KMS-11 (cell line): Measurements from ENCODE around the gene COA3.

Experiments
- H2AFZ ChIP-seq: fragments of 200-600 bp; sonication (generic); 2 replicates; pipeline ENCODE4 v1.6.1; 2016; ENCODE audit warnings: antibody characterized with exemption, mixed run types, low read depth
- H3K27ac ChIP-seq: fragments of 200-600 bp; sonication (generic); 2 replicates; pipeline ENCODE4 v1.6.1; 2016; ENCODE audit warnings: mild to moderate bottlenecking, mixed run types
- H3K27me3 ChIP-seq: fragments of 200-600 bp; sonication (generic); 2 replicates; pipeline ENCODE4 v1.6.1; 2017; ENCODE audit warnings: mild to moderate bottlenecking, low read depth, mixed run types, moderate library complexity; ENCODE audit not compliant: insufficient read depth
- H3K36me3 ChIP-seq: fragments of 200-600 bp; sonication (generic); 2 replicates; pipeline ENCODE4 v1.6.1; 2017; ENCODE audit warnings: mild to moderate bottlenecking, mixed run types; ENCODE audit not compliant: insufficient read depth
- H3K4me1 ChIP-seq: fragments of 200-600 bp; sonication (generic); 2 replicates; pipeline ENCODE4 v1.6.1; 2016; ENCODE audit warnings: mild to moderate bottlenecking, low read depth, mixed run types; ENCODE audit not compliant: poor library complexity, severe bottlenecking
- H3K4me2 ChIP-seq: fragments of 200-600 bp; sonication (generic); 2 replicates; pipeline ENCODE4 v1.7.0; 2016; ENCODE audit warnings: mild to moderate bottlenecking, mixed run types
- H3K4me3 ChIP-seq: fragments of 200-600 bp; sonication (generic); IDR thresholded peaks from 2 replicates; pipeline ENCODE4 v1.6.1; 2017; ENCODE audit warnings: low read depth, low read length, mixed read lengths; ENCODE audit not compliant: insufficient read depth
- H3K79me2 ChIP-seq: fragments of 200-600 bp; sonication (generic); 2 replicates; pipeline ENCODE4 v1.6.1; 2016; ENCODE audit warnings: low read depth, mixed run types; ENCODE audit not compliant: insufficient read depth
- H3K9ac ChIP-seq: fragments of 200-600 bp; sonication (generic); 2 replicates; pipeline ENCODE4 v1.6.1; 2016; ENCODE audit warnings: mild to moderate bottlenecking, mixed run types
- H4K20me1 ChIP-seq: fragments of 200-600 bp; sonication (generic); 2 replicates; pipeline ENCODE4 v1.6.1; 2016; ENCODE audit warnings: mild to moderate bottlenecking, mixed run types; ENCODE audit not compliant: insufficient read depth
- CTCF ChIP-seq: fragments of 200-600 bp; sonication (generic); conservative IDR thresholded peaks from 2 replicates; pipeline ENCODE4 v1.6.1; 2017; ENCODE audit warnings: low read depth, mild to moderate bottlenecking, antibody characterized with exemption, low read length, moderate library complexity, mixed read lengths

Gene COA3

GRCh38 chr17:42798011-42798382, 507 bp downstream of the COA3 start:
- peak overlapping the region; percentile 71 for H2AFZ ChIP-seq
- H3K36me3 ChIP-seq: no peaks in the 10 kb centered on the region
- H3K4me1 ChIP-seq: peaks cover 13% of the 10 kb centered on the region
- TF ChIP-seq CTCF: no peak
- H3K9ac ChIP-seq: peak overlapping the region; percentile 81
- no peaks in the 10 kb centered on the region for H3K27me3 ChIP-seq
- no peaks in the 10 kb centered on the region for H4K20me1 ChIP-seq
- H3K4me2 ChIP-seq: peak overlapping the region; percentile 98
- H3K79me2 ChIP-seq: no peaks in the 10 kb centered on the region; the same call in 1 of the 2 replicates
- H3K27ac ChIP-seq: no peak overlapping the region; the same call in 1 of the 2 replicates
- no peak overlapping the region for H3K4me3 ChIP-seq

DNA sequence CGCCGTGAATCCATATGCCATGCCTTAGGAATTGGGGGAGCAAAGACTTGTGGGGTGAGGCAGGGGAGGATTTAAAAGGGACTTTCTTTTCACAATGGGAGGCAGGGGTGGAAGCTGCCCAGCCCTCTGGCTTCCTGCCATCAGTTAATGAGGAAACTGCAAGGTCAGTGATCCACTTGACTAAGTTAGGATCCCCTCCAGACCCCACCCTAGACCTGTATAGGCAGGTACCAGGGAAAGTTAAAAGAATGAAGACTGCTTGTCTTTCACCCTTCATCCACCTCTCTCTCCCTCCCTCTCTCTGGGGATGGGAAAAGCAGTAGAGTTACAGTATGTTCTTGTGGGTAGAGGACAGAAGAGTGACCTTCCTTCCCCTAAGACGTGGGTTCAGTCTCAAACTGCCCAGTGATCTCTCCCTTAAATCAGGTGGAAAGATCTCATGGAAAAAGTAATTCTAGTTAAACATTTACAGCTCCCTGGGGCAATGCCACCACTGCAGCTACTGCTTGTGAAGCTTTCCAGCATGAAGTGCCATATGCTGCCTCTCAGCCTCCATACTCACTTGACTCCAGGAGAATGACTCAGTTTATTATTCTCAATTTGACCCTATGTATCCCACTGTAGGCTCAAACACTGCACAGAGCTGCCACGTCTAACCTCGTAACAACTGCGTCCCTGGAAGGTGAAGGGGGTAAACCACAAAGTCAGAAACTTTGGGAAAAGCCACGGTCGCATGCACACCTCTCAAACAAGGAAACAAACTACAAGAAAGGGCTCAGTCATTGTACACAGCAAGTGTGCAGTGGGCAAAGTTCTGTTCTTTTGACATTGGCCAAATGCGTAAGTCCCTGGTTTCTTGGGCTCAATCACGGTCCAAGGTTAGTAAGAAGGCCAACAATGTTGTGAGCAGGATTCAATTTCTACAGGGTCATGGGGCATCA, 1.2 kb downstream of the COA3 start:
- TF ChIP-seq CTCF: no peak
- H2AFZ ChIP-seq: peak overlapping the region; percentile 71; the same call in 1 of the 2 replicates
- no peaks in the 10 kb centered on the region for H4K20me1 ChIP-seq
- H3K4me2 ChIP-seq: peak overlapping the region; percentile 98
- H3K4me1 ChIP-seq: peaks cover 13% of the 10 kb centered on the region
- H3K4me3 ChIP-seq: no peak overlapping the region
- no peak overlapping the region for H3K27ac ChIP-seq
- no peaks in the 10 kb centered on the region; the same call in 1 of the 2 replicates for H3K79me2 ChIP-seq
- H3K36me3 ChIP-seq: no peaks in the 10 kb centered on the region
- peak overlapping the region; percentile 81; the same call in 1 of the 2 replicates for H3K9ac ChIP-seq
- no peaks in the 10 kb centered on the region for H3K27me3 ChIP-seq

DNA sequence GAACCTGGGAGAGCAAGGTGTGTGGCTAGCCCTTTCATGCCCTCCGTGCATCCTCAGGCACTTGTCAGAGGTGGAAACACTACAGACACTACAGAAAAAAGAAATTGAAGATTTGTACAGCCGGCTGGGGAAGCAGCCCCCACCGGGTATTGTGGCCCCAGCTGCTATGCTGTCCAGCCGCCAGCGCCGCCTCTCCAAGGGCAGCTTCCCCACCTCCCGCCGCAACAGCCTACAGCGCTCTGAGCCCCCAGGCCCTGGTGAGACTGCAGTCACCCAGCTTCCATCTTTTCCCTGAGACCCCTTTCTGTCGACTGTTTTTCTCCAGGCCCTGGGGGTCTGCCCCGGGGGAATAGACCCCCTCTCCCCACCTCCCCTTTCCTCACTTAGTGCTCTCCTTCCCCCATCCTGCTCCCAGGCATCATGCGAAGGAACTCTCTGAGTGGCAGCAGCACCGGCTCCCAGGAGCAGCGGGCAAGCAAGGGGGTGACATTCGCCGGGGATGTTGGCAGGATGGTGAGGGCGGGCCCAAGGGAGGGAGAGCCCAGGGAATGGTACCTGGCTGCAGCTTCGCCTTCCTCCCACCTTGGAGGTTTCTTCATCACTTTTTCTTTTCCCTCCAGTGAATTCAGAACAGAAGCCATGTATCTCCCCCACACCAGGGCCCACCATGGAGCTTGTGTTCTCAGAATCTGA, 2.3 kb downstream of the COA3 start:
- no peak overlapping the region for H2AFZ ChIP-seq
- H3K27me3 ChIP-seq: no peaks in the 10 kb centered on the region
- H4K20me1 ChIP-seq: no peaks in the 10 kb centered on the region
- no peak overlapping the region for H3K4me3 ChIP-seq
- no peak overlapping the region for H3K27ac ChIP-seq
- no peak overlapping the region for H3K9ac ChIP-seq
- no peaks in the 10 kb centered on the region for H3K36me3 ChIP-seq
- H3K79me2 ChIP-seq: no peaks in the 10 kb centered on the region; the same call in 1 of the 2 replicates
- no peak for TF ChIP-seq CTCF
- no peak overlapping the region for H3K4me2 ChIP-seq
- peaks cover 13% of the 10 kb centered on the region for H3K4me1 ChIP-seq

- H3K79me2 ChIP-seq: no peaks in the 10 kb centered on the region; the same call in 1 of the 2 replicates
- H3K4me1 ChIP-seq: peaks cover 13% of the 10 kb centered on the region
- H3K27me3 ChIP-seq: no peaks in the 10 kb centered on the region
- H2AFZ ChIP-seq: no peak overlapping the region
- H3K4me2 ChIP-seq: no peak overlapping the region
- no peak overlapping the region for H3K27ac ChIP-seq
- no peak overlapping the region for H3K9ac ChIP-seq
- no peak overlapping the region for H3K4me3 ChIP-seq
- no peaks in the 10 kb centered on the region for H3K36me3 ChIP-seq
- H4K20me1 ChIP-seq: no peaks in the 10 kb centered on the region
- no peak for TF ChIP-seq CTCF
Observed at GRCh38 chr17:42795465-42795864, 3.0 kb downstream of the COA3 start.
